ENCODE measurements around the gene WDR88. TPM values are rescaled to one million over a fixed set of nuclear protein-coding genes. Genes with fewer than 3 reads are reported as not detected.

The WDR88 gene
- total RNA-seq, 4 donors from 2014 or later, result not detected

- TF ChIP-seq CTCF (IDR thresholded peaks at IDR 0.05) (no peak), POLR2A (IDR thresholded peaks at IDR 0.05) (no peak)
- Histone ChIP-seq H3K4me1 (peaks cover 0 to 31% (median 6%) of the 10 kb centered on the region in 4 donors), H3K4me3 (no peak overlapping the region), H3K27ac (no peak overlapping the region), H3K27me3 (no peaks in the 10 kb centered on the region), H3K36me3 (no peaks in the 10 kb centered on the region), H3K9me3 (no peaks in the 10 kb centered on the region)
- no peak for DNase-seq
These were observed 42.3 kb downstream of the WDR88 start for GRCh38 chr19:33174186-33174585.

GRCh38 chr19:33175156-33175782, 43.4 kb downstream of the WDR88 start:
- no peak for TF ChIP-seq POLR2A (IDR thresholded peaks at IDR 0.05)
- TF ChIP-seq CTCF (IDR thresholded peaks at IDR 0.05), result no peak
- no peak overlapping the region for H3K27ac ChIP-seq
- peaks cover 0 to 31% (median 6%) of the 10 kb centered on the region in 4 donors for H3K4me1 ChIP-seq
- no peaks in the 10 kb centered on the region for H3K9me3 ChIP-seq
- DNase-seq, result no peak
- no peaks in the 10 kb centered on the region for H3K36me3 ChIP-seq
- H3K4me3 ChIP-seq, result no peak overlapping the region
- H3K27me3 ChIP-seq, result no peaks in the 10 kb centered on the region

GRCh38 chr19:33175886-33176669, 44.2 kb downstream of the WDR88 start:
- peak overlapping the region; percentile 83 to 95 (median 91) for H3K4me3 ChIP-seq
- H3K36me3 ChIP-seq, result no peaks in the 10 kb centered on the region
- peaks cover 0 to 26% (median 6%) of the 10 kb centered on the region in 4 donors for H3K4me1 ChIP-seq
- H3K27me3 ChIP-seq, result no peaks in the 10 kb centered on the region
- no peak for DNase-seq
- H3K9me3 ChIP-seq, result no peaks in the 10 kb centered on the region
- H3K27ac ChIP-seq, result peak overlapping the region; percentile 93 to 96 (median 95)
- TF ChIP-seq CTCF (IDR thresholded peaks at IDR 0.05) (no peak), POLR2A (IDR thresholded peaks at IDR 0.05) (no peak)

- Histone ChIP-seq H3K4me1 (peaks cover 0 to 19% (median 6%) of the 10 kb centered on the region in 4 donors), H3K27ac (peak overlapping the region; percentile 93 to 96 (median 95)), H3K27me3 (no peaks in the 10 kb centered on the region), H3K4me3 (peak overlapping the region; percentile 83 to 95 (median 91)), H3K36me3 (no peaks in the 10 kb centered on the region), H3K9me3 (no peaks in the 10 kb centered on the region)
- DNase-seq, result peak; percentile 93 to 99 (median 98)
- TF ChIP-seq CTCF (IDR thresholded peaks at IDR 0.05) (peak in 3 of 6 experiments; percentile 21 to 45 (median 43)), POLR2A (IDR thresholded peaks at IDR 0.05) (peak; percentile 68 to 78)
These were observed 44.9 kb downstream of the WDR88 start for GRCh38 chr19:33176670-33177416.

GRCh38 chr19:33177417-33177979, 45.6 kb downstream of the WDR88 start:
- DNase-seq, result no peak
- TF ChIP-seq CTCF (IDR thresholded peaks at IDR 0.05) (peak; percentile 23 to 61 (median 50)), POLR2A (IDR thresholded peaks at IDR 0.05) (no peak)
- Histone ChIP-seq H3K9me3 (no peaks in the 10 kb centered on the region), H3K27me3 (no peaks in the 10 kb centered on the region), H3K27ac (peak overlapping the region; percentile 93 to 96 (median 95)), H3K4me3 (peak overlapping the region; percentile 83 to 95 (median 91)), H3K4me1 (peaks cover 0 to 19% (median 6%) of the 10 kb centered on the region in 4 donors), H3K36me3 (no peaks in the 10 kb centered on the region)

Measured in Peyer's patch (tissue), 4 donors.